ENCODE measurements around the gene BEND5. TPM values are rescaled to one million over a fixed set of nuclear protein-coding genes. Genes with fewer than 3 reads are reported as not detected.

Gene BEND5
- total and polyA plus RNA-seq, 10 of the 15 experiments (the other 5 are each of a cell fraction or from before 2014, with no cell fraction given) = 0.26 TPM; not detected in 9

DNA sequence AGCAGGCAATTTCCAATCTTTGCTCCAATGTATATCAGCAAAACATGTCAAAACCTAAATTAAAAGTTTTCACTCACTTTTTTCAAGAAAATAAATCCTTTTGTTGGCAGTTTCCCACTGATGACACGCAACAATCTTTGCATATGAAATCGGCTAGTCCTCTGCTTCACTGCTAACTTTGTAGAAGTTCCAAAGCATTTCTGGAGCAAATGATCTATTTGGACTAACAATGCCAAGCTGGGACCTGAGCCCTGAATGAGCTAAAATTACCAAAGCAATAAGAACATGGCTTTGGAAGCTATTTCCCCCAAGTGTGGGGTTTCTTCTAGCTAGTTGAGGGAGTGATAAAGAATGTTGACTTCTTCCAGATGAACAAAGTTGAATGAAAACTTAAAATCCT is 5.1 kb downstream of the BEND5 start:
- Histone ChIP-seq H3K27ac (ENCODE audit: control insufficient read depth, insufficient read depth) (no peak overlapping the region), H3K9me3 (replicated peaks; ENCODE audit: control insufficient read depth, insufficient read depth, low read length) (no peaks in the 10 kb centered on the region), H3K79me2 (ENCODE audit: control insufficient read depth, insufficient read depth, low read length) (no peaks in the 10 kb centered on the region), H3K4me2 (ENCODE audit: control insufficient read depth, insufficient read depth) (no peak overlapping the region), H3K36me3 (ENCODE audit: control insufficient read depth in 2 of 2, insufficient read depth in 2 of 2, low read length in 1 of 2) (no peaks in the 10 kb centered on the region), H3K27me3 (replicated peaks in 1 of 2; ENCODE audit: control insufficient read depth in 2 of 2, insufficient read depth in 2 of 2, low read length in 1 of 2) (peaks cover 5 to 13% of the 10 kb centered on the region in 2 experiments; a peak in 3 of 4 replicates), H3K9ac (ENCODE audit: control insufficient read depth, insufficient read depth, low read length) (no peak overlapping the region), H3K4me1 (ENCODE audit: control insufficient read depth, insufficient read depth, low read length) (no peaks in the 10 kb centered on the region), H4K20me1 (ENCODE audit: control insufficient read depth, insufficient read depth) (no peaks in the 10 kb centered on the region), H3K4me3 (no peak overlapping the region), H2AFZ (ENCODE audit: control insufficient read depth, low read depth, low read length) (no peak overlapping the region)
- ChIA-PET SMC1A (ENCODE audit: uncharacterized antibody, unreplicated experiment) (no interaction called here), CTCF (no interaction called here), POLR2A (no interaction called here), RAD21 (ENCODE audit: unreplicated experiment) (no interaction called here)
- no peak for FAIRE-seq
- BruUV-seq (replicated peaks) = no TSS peak
- ATAC-seq = no peak
- intact Hi-C loops (cut with micrococcal nuclease; ENCODE audit: unreplicated experiment) (no loop called here), in situ Hi-C loops (cut with MboI) (no loop called here)
- 37% methylated on average over 2 of the region's 2 CpGs for WGBS (ENCODE audit: insufficient coverage, insufficient replicate concordance, low lambda C conversion rate, missing lambda C conversion rate)
- DNase-seq (ENCODE audit: low read depth, low spot score) = no peak
- TF ChIP-seq NFYB (IDR thresholded peaks at IDR 0.05; ENCODE audit: insufficient read depth, low read depth, low read length) = no peak
- TF ChIP-seq SMAD1 (IDR thresholded peaks at IDR 0.05; ENCODE audit: low read depth, partially characterized antibody) = no peak
- TF ChIP-seq, protein P1, sequence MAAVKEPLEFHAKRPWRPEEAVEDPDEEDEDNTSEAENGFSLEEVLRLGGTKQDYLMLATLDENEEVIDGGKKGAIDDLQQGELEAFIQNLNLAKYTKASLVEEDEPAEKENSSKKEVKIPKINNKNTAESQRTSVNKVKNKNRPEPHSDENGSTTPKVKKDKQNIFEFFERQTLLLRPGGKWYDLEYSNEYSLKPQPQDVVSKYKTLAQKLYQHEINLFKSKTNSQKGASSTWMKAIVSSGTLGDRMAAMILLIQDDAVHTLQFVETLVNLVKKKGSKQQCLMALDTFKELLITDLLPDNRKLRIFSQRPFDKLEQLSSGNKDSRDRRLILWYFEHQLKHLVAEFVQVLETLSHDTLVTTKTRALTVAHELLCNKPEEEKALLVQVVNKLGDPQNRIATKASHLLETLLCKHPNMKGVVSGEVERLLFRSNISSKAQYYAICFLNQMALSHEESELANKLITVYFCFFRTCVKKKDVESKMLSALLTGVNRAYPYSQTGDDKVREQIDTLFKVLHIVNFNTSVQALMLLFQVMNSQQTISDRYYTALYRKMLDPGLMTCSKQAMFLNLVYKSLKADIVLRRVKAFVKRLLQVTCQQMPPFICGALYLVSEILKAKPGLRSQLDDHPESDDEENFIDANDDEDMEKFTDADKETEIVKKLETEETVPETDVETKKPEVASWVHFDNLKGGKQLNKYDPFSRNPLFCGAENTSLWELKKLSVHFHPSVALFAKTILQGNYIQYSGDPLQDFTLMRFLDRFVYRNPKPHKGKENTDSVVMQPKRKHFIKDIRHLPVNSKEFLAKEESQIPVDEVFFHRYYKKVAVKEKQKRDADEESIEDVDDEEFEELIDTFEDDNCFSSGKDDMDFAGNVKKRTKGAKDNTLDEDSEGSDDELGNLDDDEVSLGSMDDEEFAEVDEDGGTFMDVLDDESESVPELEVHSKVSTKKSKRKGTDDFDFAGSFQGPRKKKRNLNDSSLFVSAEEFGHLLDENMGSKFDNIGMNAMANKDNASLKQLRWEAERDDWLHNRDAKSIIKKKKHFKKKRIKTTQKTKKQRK (IDR thresholded peaks at IDR 0.05; ENCODE audit: low read depth, low read length) = no peak
- TF ChIP-seq PAX8 (IDR thresholded peaks at IDR 0.05) = no peak
- TF ChIP-seq HDAC2 (IDR thresholded peaks at IDR 0.05) = no peak
- TF ChIP-seq E2F8 (IDR thresholded peaks at IDR 0.05; ENCODE audit: low read depth, partially characterized antibody) = no peak
- no peak for TF ChIP-seq RB1 (IDR thresholded peaks at IDR 0.05; ENCODE audit: borderline replicate concordance)
- TF ChIP-seq IRF4 (IDR thresholded peaks at IDR 0.05; ENCODE audit: low read depth, low read length) = no peak
- TF ChIP-seq USF2 (IDR thresholded peaks at IDR 0.05; ENCODE audit: borderline replicate concordance, low read depth, low read length) = no peak
- no peak for TF ChIP-seq NKRF (conservative IDR thresholded peaks at IDR 0.05)
- no peak for TF ChIP-seq MLLT1 (IDR thresholded peaks at IDR 0.05)

Measured in GM12878 (cell line).